ENCODE data around the gene ICE2.
"Not testable (repeated sequence)": the region's sequence is repeated elsewhere in the genome, so short reads cannot be mapped to it uniquely, and the experiment has no call there.

ICE2 gene

DNA sequence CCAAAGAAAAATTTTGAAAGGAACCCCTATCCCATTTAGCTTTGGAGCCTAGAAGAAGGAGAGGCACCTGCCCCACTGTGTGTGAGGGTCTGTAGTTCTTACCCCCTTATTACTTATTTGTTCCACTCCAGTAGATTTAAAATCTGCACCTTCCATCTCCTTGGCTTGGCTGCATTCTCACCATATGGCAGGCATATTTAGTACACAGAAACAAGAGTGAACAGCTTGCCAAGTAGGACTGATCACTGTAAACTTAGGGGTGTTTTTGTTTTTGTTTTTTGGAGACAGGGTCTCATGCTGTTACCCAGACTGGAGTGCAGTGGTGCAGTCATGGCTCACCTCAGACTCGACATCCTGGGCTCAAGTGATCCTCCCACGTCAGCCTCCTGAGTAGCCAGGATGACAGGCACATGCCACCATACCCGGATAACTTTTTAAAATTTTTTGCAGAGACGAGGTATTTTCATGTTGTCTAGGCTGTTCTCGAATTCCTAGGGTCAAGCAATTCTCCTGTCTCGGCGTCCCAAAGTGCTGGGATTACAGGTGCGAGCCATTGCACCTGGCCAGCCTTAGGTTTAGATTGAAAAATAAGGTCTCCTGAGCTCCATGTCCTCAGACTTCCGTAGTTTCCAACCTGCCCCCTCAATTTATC, 67.0 kb downstream of the ICE2 start:
- H3K27ac ChIP-seq, result no peak overlapping the region
- no peak for DNase-seq (ENCODE audit: low spot score)

DNA sequence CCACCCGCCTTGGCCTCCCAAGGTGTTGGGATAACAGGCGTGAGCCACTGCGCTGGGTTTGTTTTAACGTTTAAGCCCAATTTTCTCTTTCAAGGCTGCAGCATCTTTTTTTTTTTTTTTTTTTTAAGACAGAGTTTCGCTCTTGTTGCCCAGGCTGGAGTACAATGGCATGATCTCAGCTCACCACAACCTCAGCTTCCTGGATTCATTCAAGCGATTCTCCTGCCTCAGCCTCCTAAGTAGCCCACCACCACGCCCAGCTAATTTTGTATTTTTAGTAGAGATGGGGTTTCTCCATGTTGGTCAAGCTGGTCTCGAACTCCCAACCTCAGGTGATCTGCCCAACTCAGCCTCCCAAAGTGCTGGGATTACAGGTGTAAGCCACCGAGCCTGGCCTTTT, 68.6 kb downstream of the ICE2 start:
- DNase-seq (ENCODE audit: low spot score); H3K4me3 ChIP-seq; H3K27ac ChIP-seq: not testable (repeated sequence)

More for the DNA sequence above, 67.0 kb downstream of the ICE2 start:
- no peak overlapping the region for H3K4me3 ChIP-seq
- TF ChIP-seq CTCF (IDR thresholded peaks at IDR 0.05), result no peak

DNA sequence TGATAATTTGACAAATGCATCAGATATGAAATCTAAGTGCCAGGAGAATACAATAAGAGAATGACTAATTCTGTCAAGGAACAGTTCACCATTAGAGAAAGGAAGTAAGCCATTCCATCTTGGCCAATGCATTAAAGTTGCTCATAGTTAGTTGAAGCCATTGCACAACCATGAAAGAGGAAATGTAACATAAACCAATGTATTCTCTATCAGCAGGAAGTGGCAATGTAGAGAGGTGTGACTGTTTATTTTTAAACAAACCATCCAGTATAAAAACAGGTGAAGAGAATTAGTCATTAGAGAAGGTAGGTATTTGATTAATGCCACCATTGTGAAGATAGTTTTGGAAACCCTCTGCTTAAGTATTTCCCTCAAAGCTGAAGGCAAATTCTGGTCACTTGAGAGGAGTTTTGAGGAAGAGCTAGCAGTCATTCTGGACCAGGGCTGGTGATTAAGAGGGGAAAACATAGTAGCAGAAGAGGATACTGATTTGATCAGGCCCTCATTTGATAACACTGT, 70.4 kb downstream of the ICE2 start:
- H3K27ac ChIP-seq, result peak overlapping the region in 1 of 2 donors; percentile 56
- no peak for DNase-seq (ENCODE audit: low spot score)
- TF ChIP-seq CTCF (IDR thresholded peaks at IDR 0.05), result no peak
- no peak overlapping the region for H3K4me3 ChIP-seq

- TF ChIP-seq CTCF (IDR thresholded peaks at IDR 0.05), result no peak
- Histone ChIP-seq H3K27ac (peak overlapping the region in 1 of 2 donors; percentile 30), H3K4me3 (no peak overlapping the region)
- DNase-seq (ENCODE audit: low spot score), result no peak
Observed at GRCh38 chr15:60407415-60407805, 71.5 kb downstream of the ICE2 start.

GRCh38 chr15:60406513-60407414, 72.2 kb downstream of the ICE2 start:
- Histone ChIP-seq H3K27ac (peak overlapping the region in 1 of 2 donors; percentile 31), H3K4me3 (no peak overlapping the region)
- no peak for DNase-seq (ENCODE audit: low spot score)
- TF ChIP-seq CTCF (IDR thresholded peaks at IDR 0.05), result no peak

DNA sequence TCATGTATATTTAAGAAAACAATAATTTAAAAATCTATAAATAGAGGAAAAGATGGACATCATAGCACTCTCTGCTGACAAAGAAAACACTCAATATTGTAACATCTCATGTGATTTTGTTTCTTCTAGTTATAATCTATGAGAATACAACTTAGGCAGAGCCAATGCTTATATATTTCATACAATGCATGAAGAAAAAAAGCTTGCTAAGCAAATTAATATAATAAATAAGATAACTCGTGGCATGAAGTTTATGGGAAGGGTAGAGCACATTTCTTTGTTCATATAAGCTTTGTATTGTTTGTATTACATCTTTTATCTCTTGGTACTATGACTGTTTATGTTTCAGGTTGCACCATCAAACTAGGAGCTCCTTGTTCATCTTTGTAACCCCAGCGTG, 73.5 kb downstream of the ICE2 start:
- no peak overlapping the region for H3K27ac ChIP-seq
- no peak overlapping the region for H3K4me3 ChIP-seq
- no peak for DNase-seq (ENCODE audit: low spot score)
- TF ChIP-seq CTCF (IDR thresholded peaks at IDR 0.05), result no peak

DNA sequence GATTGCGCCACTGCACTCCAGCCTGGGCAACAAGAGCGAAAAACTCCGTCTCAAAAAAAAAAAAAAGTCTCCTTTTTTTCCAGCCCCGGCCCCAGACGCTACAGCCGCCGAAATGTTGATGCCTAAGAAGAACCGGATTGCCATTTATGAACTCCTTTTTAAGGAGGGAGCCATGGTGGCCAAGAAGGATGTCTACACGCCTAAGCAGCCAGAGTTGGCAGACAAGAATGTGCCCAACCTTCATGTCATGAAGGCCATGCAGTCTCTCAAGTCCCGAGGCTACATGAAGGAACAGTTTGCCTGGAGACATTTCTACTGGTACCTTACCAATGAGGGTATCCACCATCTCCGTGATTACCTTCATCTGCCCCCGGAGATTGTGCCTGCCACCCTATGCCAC, 74.6 kb downstream of the ICE2 start:
- H3K27ac ChIP-seq; DNase-seq (ENCODE audit: low spot score); H3K4me3 ChIP-seq: not testable (repeated sequence)

DNA sequence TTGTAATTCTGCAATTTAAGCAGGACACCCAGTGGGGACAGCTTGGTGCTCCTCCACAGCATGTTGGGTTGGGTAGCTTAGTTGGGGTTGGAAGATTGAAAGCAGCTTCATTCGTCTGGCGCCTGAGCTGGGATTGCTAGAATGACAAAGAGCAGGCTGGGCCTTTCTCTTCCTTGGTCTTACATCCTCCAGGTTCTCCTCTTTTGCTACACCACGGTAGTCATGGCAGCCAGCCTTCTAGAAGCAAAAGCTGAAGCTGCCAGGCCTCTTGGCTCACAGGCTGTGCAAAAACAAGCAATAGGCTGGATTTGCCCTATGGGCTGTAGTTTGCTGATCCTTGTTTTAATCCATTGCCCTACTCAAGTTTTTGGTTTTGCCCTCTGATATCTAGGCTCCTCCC, 78.0 kb downstream of the ICE2 start:
- no peak for TF ChIP-seq CTCF (IDR thresholded peaks at IDR 0.05)
- Histone ChIP-seq H3K27ac (peak overlapping the region in 1 of 2 donors; percentile 44), H3K4me3 (no peak overlapping the region)
- DNase-seq (ENCODE audit: low spot score), result no peak
